HepG2 (cell line): ENCODE data around the gene TSNAXIP1.

ENCODE experiments used
- ATF7-NPFF ChIP-seq: sonication (generic); formaldehyde crosslinking; IDR thresholded peaks from 2 replicates; pipeline ENCODE4 v1.8.1; 2023; ENCODE audit warnings: mild to moderate bottlenecking, low read depth, missing genetic modification reagents, moderate library complexity
- CREB1 ChIP-seq, 2 experiments: fragments of 450-650 bp in 1 of 2; IDR thresholded peaks; 2 replicates each; pipeline ENCODE4 v1.6.1; 2016 to 2017; ENCODE audit warnings: control low read depth in 1 of 2, mild to moderate bottlenecking in 1 of 2, missing compliant biosample characterization in 1 of 2, missing genetic modification characterization in 1 of 2
- EZH2 ChIP-seq: conservative IDR thresholded peaks from 2 replicates; pipeline ENCODE4 v1.6.1; 2012; ENCODE audit warnings: mild to moderate bottlenecking, low read depth, low read length, moderate library complexity
- JUN ChIP-seq: sonication (generic); formaldehyde crosslinking; IDR thresholded peaks from 2 replicates; pipeline ENCODE4 v1.4.0; 2020; ENCODE audit warnings: mild to moderate bottlenecking, missing genetic modification reagents
- KLF16 ChIP-seq, 2 experiments: sonication (generic) in 1 of 2; formaldehyde crosslinking in 1 of 2; IDR thresholded peaks; 2 replicates each; pipeline versions ENCODE4 v1.6.1 to v1.8.0; 2016 to 2023; ENCODE audit warnings: missing genetic modification reagents in 2 of 2, missing compliant biosample characterization in 1 of 2
- MBNL3 ChIP-seq: fragments of 250-450 bp; sonication (Bioruptor Pico); conservative IDR thresholded peaks from 2 replicates; pipeline ENCODE4 v1.8.0; 2022; ENCODE audit warnings: mild to moderate bottlenecking, inconsistent platforms
- SIX4 ChIP-seq: sonication (generic); formaldehyde crosslinking; IDR thresholded peaks from 2 replicates; pipeline ENCODE4 v1.4.0; 2020; ENCODE audit warnings: missing genetic modification reagents
- SMC3 ChIP-seq: IDR thresholded peaks from 2 replicates; pipeline ENCODE4 v1.6.1; 2011; ENCODE audit warnings: low read length, improper control_type of control experiment
- TRIM24 ChIP-seq: sonication (generic); formaldehyde crosslinking; IDR thresholded peaks from 2 replicates; pipeline ENCODE4 v1.8.0; 2022; ENCODE audit warnings: mild to moderate bottlenecking, missing genetic modification reagents
- ZSCAN25 ChIP-seq: sonication (generic); formaldehyde crosslinking; IDR thresholded peaks from 2 replicates; pipeline ENCODE4 v1.8.0; 2022; ENCODE audit warnings: mild to moderate bottlenecking, missing genetic modification reagents
- TF ChIP-seq, protein P1 (sequence below): IDR thresholded peaks from 2 replicates; pipeline ENCODE4 v1.6.1; 2012; ENCODE audit warnings: inconsistent platforms
- TF ChIP-seq, protein P2 (sequence below): sonication (generic); formaldehyde crosslinking; IDR thresholded peaks from 2 replicates; pipeline ENCODE4 v1.5.0; 2020; ENCODE audit warnings: mild to moderate bottlenecking, missing genetic modification reagents, moderate library complexity
- TF ChIP-seq, protein P3 (sequence below): sonication (generic); formaldehyde crosslinking; IDR thresholded peaks from 2 replicates; pipeline ENCODE4 v1.8.1; 2022; ENCODE audit warnings: low read depth, mild to moderate bottlenecking, missing genetic modification reagents

DNA sequence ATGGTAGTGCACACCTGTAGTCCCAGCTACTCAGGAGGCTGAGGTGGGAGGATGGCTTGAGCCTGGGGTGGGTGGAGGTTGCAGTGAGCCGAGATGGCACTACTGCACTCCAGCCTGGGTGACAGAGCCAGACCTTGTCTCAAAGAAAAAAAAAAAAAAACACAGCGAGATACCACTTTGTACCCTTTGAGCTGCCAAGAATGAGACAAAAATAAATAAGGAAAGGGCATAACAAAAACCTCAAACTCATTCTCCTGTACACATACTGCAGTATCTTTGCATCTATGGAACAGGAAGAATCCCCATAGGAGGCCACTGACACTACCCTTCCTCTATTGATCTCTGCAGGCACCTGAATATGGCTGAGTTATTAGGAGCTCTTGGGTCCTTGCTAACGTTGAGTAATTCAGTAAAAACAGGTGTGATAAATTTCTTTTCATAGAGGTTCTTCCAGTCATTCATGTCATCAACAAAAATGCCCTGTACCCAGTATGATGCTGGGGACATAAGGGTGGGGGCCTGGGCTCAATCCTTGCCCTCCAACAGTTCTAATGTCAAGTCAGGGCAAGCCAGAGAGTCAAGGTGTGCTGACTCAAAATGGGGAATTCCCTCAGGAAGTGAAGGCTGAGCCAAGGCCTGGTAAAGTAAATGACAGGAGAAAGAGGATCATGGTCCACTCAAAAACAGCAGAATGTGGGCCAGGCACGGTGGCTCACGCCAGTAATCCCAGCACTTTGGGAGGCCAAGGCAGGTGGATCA is 27.3 kb upstream of the TSNAXIP1 start:
- TF ChIP-seq EZH2 (no peak), KLF16 (CRISPR knock-in tag; IDR thresholded peaks at IDR 0.05) (no peak), MBNL3 (CRISPR knock-in tag) (no peak), SMC3 (no peak), ATF7-NPFF (CRISPR knock-in tag) (no peak), SIX4 (CRISPR knock-in tag) (no peak), TRIM24 (CRISPR knock-in tag) (no peak), CREB1 (IDR thresholded peaks at IDR 0.05) (no peak), CREB1 (CRISPR knock-in tag; IDR thresholded peaks at IDR 0.05) (no peak), ZSCAN25 (CRISPR knock-in tag) (no peak), JUN (CRISPR knock-in tag) (no peak)
- TF ChIP-seq, protein P1, sequence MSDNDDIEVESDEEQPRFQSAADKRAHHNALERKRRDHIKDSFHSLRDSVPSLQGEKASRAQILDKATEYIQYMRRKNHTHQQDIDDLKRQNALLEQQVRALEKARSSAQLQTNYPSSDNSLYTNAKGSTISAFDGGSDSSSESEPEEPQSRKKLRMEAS = no peak
- TF ChIP-seq, protein P2, sequence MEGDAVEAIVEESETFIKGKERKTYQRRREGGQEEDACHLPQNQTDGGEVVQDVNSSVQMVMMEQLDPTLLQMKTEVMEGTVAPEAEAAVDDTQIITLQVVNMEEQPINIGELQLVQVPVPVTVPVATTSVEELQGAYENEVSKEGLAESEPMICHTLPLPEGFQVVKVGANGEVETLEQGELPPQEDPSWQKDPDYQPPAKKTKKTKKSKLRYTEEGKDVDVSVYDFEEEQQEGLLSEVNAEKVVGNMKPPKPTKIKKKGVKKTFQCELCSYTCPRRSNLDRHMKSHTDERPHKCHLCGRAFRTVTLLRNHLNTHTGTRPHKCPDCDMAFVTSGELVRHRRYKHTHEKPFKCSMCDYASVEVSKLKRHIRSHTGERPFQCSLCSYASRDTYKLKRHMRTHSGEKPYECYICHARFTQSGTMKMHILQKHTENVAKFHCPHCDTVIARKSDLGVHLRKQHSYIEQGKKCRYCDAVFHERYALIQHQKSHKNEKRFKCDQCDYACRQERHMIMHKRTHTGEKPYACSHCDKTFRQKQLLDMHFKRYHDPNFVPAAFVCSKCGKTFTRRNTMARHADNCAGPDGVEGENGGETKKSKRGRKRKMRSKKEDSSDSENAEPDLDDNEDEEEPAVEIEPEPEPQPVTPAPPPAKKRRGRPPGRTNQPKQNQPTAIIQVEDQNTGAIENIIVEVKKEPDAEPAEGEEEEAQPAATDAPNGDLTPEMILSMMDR = no peak
- TF ChIP-seq, protein P3, sequence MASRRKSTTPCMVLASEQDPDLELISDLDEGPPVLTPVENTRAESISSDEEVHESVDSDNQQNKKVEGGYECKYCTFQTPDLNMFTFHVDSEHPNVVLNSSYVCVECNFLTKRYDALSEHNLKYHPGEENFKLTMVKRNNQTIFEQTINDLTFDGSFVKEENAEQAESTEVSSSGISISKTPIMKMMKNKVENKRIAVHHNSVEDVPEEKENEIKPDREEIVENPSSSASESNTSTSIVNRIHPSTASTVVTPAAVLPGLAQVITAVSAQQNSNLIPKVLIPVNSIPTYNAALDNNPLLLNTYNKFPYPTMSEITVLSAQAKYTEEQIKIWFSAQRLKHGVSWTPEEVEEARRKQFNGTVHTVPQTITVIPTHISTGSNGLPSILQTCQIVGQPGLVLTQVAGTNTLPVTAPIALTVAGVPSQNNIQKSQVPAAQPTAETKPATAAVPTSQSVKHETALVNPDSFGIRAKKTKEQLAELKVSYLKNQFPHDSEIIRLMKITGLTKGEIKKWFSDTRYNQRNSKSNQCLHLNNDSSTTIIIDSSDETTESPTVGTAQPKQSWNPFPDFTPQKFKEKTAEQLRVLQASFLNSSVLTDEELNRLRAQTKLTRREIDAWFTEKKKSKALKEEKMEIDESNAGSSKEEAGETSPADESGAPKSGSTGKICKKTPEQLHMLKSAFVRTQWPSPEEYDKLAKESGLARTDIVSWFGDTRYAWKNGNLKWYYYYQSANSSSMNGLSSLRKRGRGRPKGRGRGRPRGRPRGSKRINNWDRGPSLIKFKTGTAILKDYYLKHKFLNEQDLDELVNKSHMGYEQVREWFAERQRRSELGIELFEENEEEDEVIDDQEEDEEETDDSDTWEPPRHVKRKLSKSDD (CRISPR knock-in tag) = no peak
